HCT116 (cell line): ENCODE measurements around the gene DIP2C. TPM values are rescaled to one million over a fixed set of nuclear protein-coding genes. Genes with fewer than 3 reads are reported as not detected.

ENCODE experiments used
- ATAC-seq: fragments of 200-7000 bp; cut with Tn5 transposase; 2 replicates; pipeline ENCODE4 v1.9.1; 2020; ENCODE audit warnings: mild to moderate bottlenecking, moderate library complexity
- BruUV-seq: library from RNA; stranded (reverse); fragments of 400-500 nt; replicated peaks from 2 replicates; lab custom pipeline; 2021; lab: Mats Ljungman, UMichigan
- CTCF ChIA-PET: fragments of 300-600 bp; sonication (Branson Sonifier 250); formaldehyde crosslinking; loops from one replicate; lab custom pipeline; 2021; ENCODE audit warnings: antibody characterized with exemption; lab: Charles Lee
- POLR2A ChIA-PET: fragments of 300-600, 350-600 bp; sonication (Branson Sonifier 250); formaldehyde crosslinking; loops from one replicate; lab custom pipeline; 2021; ENCODE audit warnings: antibody characterized with exemption; lab: Charles Lee
- RAD21 ChIA-PET, 2 experiments: fragments of 300-600 bp; sonication (Branson Sonifier 250); formaldehyde crosslinking; loops; one replicate each; lab custom pipeline; 2023; ENCODE audit warnings: low total read pairs in 2 of 2; ENCODE audit not compliant: uncharacterized antibody in 2 of 2, unreplicated experiment in 2 of 2, low non-redundant PET in 1 of 2; lab: Charles Lee
- DNase-seq: peaks from one replicate; pipeline ENCODE4 v3.0.0-alpha.2; 2010; ENCODE audit warnings: low read depth, low spot score
- H2AFZ ChIP-seq: fragments of 200-600 bp; shearing (Covaris generic), sonication (generic); 2 replicates; pipeline ENCODE4 v1.6.1; 2017; ENCODE audit warnings: low read depth, mixed run types, mixed read lengths, antibody characterized with exemption, low read length; ENCODE audit not compliant: poor library complexity, severe bottlenecking
- H3K27ac ChIP-seq: 2 replicates; pipeline ENCODE4 v1.5.1; 2012; ENCODE audit warnings: low read depth, low read length
- H3K27me3 ChIP-seq: fragments of 200-600 bp; sonication (generic); 2 replicates; pipeline ENCODE4 v1.6.1; 2016; ENCODE audit warnings: mixed run types, low read length, mixed read lengths; ENCODE audit not compliant: insufficient read depth
- H3K36me3 ChIP-seq, 2 experiments: fragments of 200-500 bp in 1 of 2; fragments of 200-600 bp in 1 of 2; sonication (Bioruptor generic) in 1 of 2; sonication (generic) in 1 of 2; 2 replicates each; pipeline versions ENCODE4 v1.5.1 to v1.6.1; 2014 to 2016; ENCODE audit warnings: low read length in 2 of 2, inconsistent platforms in 1 of 2, mixed read lengths in 1 of 2, mixed run types in 1 of 2; ENCODE audit not compliant: insufficient read depth in 2 of 2, control insufficient read depth in 1 of 2
- H3K4me1 ChIP-seq, 2 experiments: fragments of 200-600 bp in 1 of 2; sonication (generic) in 1 of 2; 2 replicates each; pipeline versions ENCODE4 v1.5.1 to v1.6.1; 2012 to 2017; ENCODE audit warnings: low read length in 2 of 2, inconsistent platforms in 1 of 2, mild to moderate bottlenecking in 1 of 2, mixed read lengths in 1 of 2, mixed run types in 1 of 2, moderate library complexity in 1 of 2; ENCODE audit not compliant: insufficient read depth in 2 of 2, control insufficient read depth in 1 of 2
- H3K4me2 ChIP-seq: fragments of 200-600 bp; sonication (generic); 2 replicates; pipeline ENCODE4 v1.6.1; 2017; ENCODE audit warnings: mixed run types, low read length, mixed read lengths
- H3K4me3 ChIP-seq, 2 experiments: fragments of 200-600 bp in 1 of 2; sonication (generic) in 1 of 2; replicated peaks in 1 of 2; 2 replicates each; pipeline ENCODE4 v1.5.1; 2011 to 2016; ENCODE audit warnings: low read length in 2 of 2, control low read depth in 1 of 2, low read depth in 1 of 2, mild to moderate bottlenecking in 1 of 2, mixed read lengths in 1 of 2, mixed run types in 1 of 2
- H3K79me2 ChIP-seq: fragments of 200-600 bp; sonication (generic); 2 replicates; pipeline ENCODE4 v1.6.1; 2017; ENCODE audit warnings: mild to moderate bottlenecking, mixed run types, low read length, moderate library complexity, mixed read lengths; ENCODE audit not compliant: insufficient read depth
- H3K9ac ChIP-seq: fragments of 200-600 bp; sonication (generic); 2 replicates; pipeline ENCODE4 v1.6.1; 2016; ENCODE audit warnings: low read length, mixed read lengths
- H3K9me2 ChIP-seq: fragments of 200-600 bp; sonication (generic), shearing (Covaris generic); 2 replicates; pipeline ENCODE4 v1.6.1; 2017; ENCODE audit warnings: mixed run types, mild to moderate bottlenecking, moderate library complexity; ENCODE audit not compliant: insufficient read depth
- H3K9me3 ChIP-seq, 2 experiments: fragments of 200-500 bp in 1 of 2; fragments of 200-600 bp in 1 of 2; sonication (Bioruptor generic) in 1 of 2; sonication (generic) in 1 of 2; 2 replicates each; pipeline ENCODE4 v1.6.1; 2014 to 2017; ENCODE audit warnings: low read length in 2 of 2, mixed read lengths in 2 of 2, inconsistent platforms in 1 of 2, low read depth in 1 of 2, mild to moderate bottlenecking in 1 of 2, mixed run types in 1 of 2, moderate library complexity in 1 of 2; ENCODE audit not compliant: control insufficient read depth in 1 of 2, insufficient read depth in 1 of 2
- H4K20me1 ChIP-seq: fragments of 200-600 bp; sonication (generic), shearing (Covaris generic); 2 replicates; pipeline ENCODE4 v1.6.1; 2017; ENCODE audit warnings: mixed run types, mild to moderate bottlenecking, moderate library complexity; ENCODE audit not compliant: insufficient read depth
- CEBPB ChIP-seq: IDR thresholded peaks from 2 replicates; pipeline ENCODE4 v1.6.1; 2012; ENCODE audit warnings: low read depth
- EGR1 ChIP-seq: IDR thresholded peaks from 2 replicates; pipeline ENCODE4 v1.6.1; 2012; ENCODE audit warnings: low read depth
- EZH2phosphoT487 ChIP-seq: fragments of 200-600 bp; IDR thresholded peaks from 2 replicates; pipeline ENCODE4 v1.6.1; 2018; ENCODE audit warnings: antibody characterized with exemption, borderline replicate concordance
- POLR2A ChIP-seq: IDR thresholded peaks from 2 replicates; pipeline ENCODE4 v1.7.0; 2011; ENCODE audit warnings: borderline replicate concordance; ENCODE audit not compliant: insufficient read depth, insufficient read length; ENCODE audit errors: extremely low read depth
- POLR2AphosphoS5 ChIP-seq: IDR thresholded peaks from 2 replicates; pipeline ENCODE4 v1.6.1; 2011; ENCODE audit warnings: mild to moderate bottlenecking, low read depth, low read length, moderate library complexity
- RAD21 ChIP-seq: IDR thresholded peaks from 2 replicates; pipeline ENCODE4 v1.6.1; 2012; ENCODE audit warnings: low read depth, mild to moderate bottlenecking
- YY1 ChIP-seq: IDR thresholded peaks from 2 replicates; pipeline ENCODE4 v1.6.1; 2011; ENCODE audit warnings: low read length, low read depth, moderate library complexity, mild to moderate bottlenecking; ENCODE audit not compliant: insufficient replicate concordance; ENCODE audit errors: extremely low read depth
- ZFX ChIP-seq: fragments of 450-650 bp; IDR thresholded peaks from 2 replicates; pipeline ENCODE4 v1.6.1; 2017
- intact Hi-C: fragments of 100-400 bp; cut with micrococcal nuclease; formaldehyde crosslinking; loops from 2 replicates; pipeline ENCODE4 v1.10.0; 2022
- total RNA-seq: library from RNA; stranded (reverse); gene quantifications from one replicate; pipeline ENCODE4 v1.2.1, GENCODE V29; 2021; ENCODE audit not compliant: unreplicated experiment
- TF ChIP-seq, protein P1 (sequence below): IDR thresholded peaks from 2 replicates; pipeline ENCODE4 v1.6.1; 2011; ENCODE audit warnings: mild to moderate bottlenecking, low read length, moderate library complexity; ENCODE audit not compliant: insufficient replicate concordance; ENCODE audit errors: extremely low read depth
- TF ChIP-seq, protein P2 (sequence below): IDR thresholded peaks from 2 replicates; pipeline ENCODE4 v1.6.1; 2012; ENCODE audit warnings: low read depth
- TF ChIP-seq, protein P3 (sequence below): IDR thresholded peaks from 2 replicates; pipeline ENCODE4 v1.6.1; 2012

Gene DIP2C
- total RNA-seq, 1 experiment from 2014 or later, result 15.4 TPM

DNA sequence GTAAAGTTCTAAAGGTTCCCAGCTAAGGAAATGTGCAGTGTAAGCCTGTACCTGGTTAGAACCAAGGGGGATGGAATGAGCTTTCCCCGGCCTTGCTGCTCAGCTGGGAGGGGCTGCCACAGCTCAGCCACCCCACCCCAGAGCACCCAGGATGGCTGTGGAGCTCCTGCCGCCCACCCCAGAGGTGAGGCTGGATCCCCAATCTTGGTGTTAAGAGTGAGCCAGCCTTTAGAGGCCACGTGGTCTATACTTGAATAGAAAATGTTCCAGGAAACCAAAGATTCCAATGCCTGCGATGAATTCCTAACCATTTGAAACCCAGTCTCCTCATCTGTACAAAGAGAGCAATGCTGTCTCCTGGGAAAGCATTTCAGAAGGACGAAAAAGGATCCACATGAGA lies 16.5 kb downstream of the DIP2C start:
- DNase-seq, result no peak
- Histone ChIP-seq H2AFZ (no peak overlapping the region), H3K9ac (no peak overlapping the region), H3K79me2 (peaks cover 27% of the 10 kb centered on the region), H3K9me3 (peaks cover 0 to 6% of the 10 kb centered on the region in 2 experiments; a peak in 1 of 4 replicates), H3K4me3 (no peak overlapping the region), H3K27me3 (no peaks in the 10 kb centered on the region), H3K36me3 (no peaks in the 10 kb centered on the region), H3K4me1 (no peaks in the 10 kb centered on the region), H3K27ac (no peak overlapping the region), H4K20me1 (no peaks in the 10 kb centered on the region), H3K9me2 (no peaks in the 10 kb centered on the region), H3K4me2 (no peak overlapping the region)
- no TSS peak for BruUV-seq
- no peak for ATAC-seq
- POLR2A ChIA-PET, result no interaction called here
- TF ChIP-seq, protein P1, sequence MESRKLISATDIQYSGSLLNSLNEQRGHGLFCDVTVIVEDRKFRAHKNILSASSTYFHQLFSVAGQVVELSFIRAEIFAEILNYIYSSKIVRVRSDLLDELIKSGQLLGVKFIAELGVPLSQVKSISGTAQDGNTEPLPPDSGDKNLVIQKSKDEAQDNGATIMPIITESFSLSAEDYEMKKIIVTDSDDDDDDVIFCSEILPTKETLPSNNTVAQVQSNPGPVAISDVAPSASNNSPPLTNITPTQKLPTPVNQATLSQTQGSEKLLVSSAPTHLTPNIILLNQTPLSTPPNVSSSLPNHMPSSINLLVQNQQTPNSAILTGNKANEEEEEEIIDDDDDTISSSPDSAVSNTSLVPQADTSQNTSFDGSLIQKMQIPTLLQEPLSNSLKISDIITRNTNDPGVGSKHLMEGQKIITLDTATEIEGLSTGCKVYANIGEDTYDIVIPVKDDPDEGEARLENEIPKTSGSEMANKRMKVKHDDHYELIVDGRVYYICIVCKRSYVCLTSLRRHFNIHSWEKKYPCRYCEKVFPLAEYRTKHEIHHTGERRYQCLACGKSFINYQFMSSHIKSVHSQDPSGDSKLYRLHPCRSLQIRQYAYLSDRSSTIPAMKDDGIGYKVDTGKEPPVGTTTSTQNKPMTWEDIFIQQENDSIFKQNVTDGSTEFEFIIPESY, result no peak
- TF ChIP-seq, protein P2, sequence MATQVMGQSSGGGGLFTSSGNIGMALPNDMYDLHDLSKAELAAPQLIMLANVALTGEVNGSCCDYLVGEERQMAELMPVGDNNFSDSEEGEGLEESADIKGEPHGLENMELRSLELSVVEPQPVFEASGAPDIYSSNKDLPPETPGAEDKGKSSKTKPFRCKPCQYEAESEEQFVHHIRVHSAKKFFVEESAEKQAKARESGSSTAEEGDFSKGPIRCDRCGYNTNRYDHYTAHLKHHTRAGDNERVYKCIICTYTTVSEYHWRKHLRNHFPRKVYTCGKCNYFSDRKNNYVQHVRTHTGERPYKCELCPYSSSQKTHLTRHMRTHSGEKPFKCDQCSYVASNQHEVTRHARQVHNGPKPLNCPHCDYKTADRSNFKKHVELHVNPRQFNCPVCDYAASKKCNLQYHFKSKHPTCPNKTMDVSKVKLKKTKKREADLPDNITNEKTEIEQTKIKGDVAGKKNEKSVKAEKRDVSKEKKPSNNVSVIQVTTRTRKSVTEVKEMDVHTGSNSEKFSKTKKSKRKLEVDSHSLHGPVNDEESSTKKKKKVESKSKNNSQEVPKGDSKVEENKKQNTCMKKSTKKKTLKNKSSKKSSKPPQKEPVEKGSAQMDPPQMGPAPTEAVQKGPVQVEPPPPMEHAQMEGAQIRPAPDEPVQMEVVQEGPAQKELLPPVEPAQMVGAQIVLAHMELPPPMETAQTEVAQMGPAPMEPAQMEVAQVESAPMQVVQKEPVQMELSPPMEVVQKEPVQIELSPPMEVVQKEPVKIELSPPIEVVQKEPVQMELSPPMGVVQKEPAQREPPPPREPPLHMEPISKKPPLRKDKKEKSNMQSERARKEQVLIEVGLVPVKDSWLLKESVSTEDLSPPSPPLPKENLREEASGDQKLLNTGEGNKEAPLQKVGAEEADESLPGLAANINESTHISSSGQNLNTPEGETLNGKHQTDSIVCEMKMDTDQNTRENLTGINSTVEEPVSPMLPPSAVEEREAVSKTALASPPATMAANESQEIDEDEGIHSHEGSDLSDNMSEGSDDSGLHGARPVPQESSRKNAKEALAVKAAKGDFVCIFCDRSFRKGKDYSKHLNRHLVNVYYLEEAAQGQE, result no peak
- no peak for TF ChIP-seq CEBPB
- TF ChIP-seq, protein P3, sequence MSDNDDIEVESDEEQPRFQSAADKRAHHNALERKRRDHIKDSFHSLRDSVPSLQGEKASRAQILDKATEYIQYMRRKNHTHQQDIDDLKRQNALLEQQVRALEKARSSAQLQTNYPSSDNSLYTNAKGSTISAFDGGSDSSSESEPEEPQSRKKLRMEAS, result no peak
- no peak for TF ChIP-seq EZH2phosphoT487
- TF ChIP-seq RAD21, result no peak
- TF ChIP-seq ZFX, result no peak
- TF ChIP-seq EGR1, result no peak
- no peak for TF ChIP-seq YY1
- no peak for TF ChIP-seq POLR2AphosphoS5
- TF ChIP-seq POLR2A, result no peak
- CTCF ChIA-PET, result no interaction called here
- RAD21 ChIA-PET, result no interaction called here
- intact Hi-C loops, result no loop called here
